GM12878 (cell line): ENCODE results near the gene EBI3. TPM values are rescaled to one million over a fixed set of nuclear protein-coding genes. Genes with fewer than 3 reads are reported as not detected.

ENCODE experiments used
- ATAC-seq: fragments of 200-7000 bp; cut with Tn5 transposase; 3 replicates; pipeline ENCODE4 v1.9.1; 2020; ENCODE audit warnings: mild to moderate bottlenecking, moderate library complexity
- BruUV-seq: library from RNA; stranded (reverse); fragments of 400-500 nt; replicated peaks from 2 replicates; lab custom pipeline; 2021; lab: Mats Ljungman, UMichigan
- CTCF ChIA-PET: fragments of 300-600 bp; sonication (Branson Sonifier 250); formaldehyde crosslinking; extraction: SDS; loops from one replicate; lab custom pipeline; 2021; ENCODE audit warnings: inconsistent platforms; lab: Yijun Ruan, JAX
- POLR2A ChIA-PET: fragments of 350-600 bp; formaldehyde crosslinking; extraction: SDS; loops from one replicate; lab custom pipeline; 2021; ENCODE audit warnings: inconsistent platforms; lab: Charles Lee
- RAD21 ChIA-PET: fragments of 300-600 bp; sonication (Branson Sonifier 250); formaldehyde crosslinking; loops from one replicate; lab custom pipeline; 2023; ENCODE audit warnings: antibody characterized with exemption; ENCODE audit not compliant: unreplicated experiment; lab: Charles Lee
- SMC1A ChIA-PET: fragments of 300-600 bp; sonication (Branson Sonifier 250); formaldehyde crosslinking; loops from one replicate; lab custom pipeline; 2023; ENCODE audit not compliant: unreplicated experiment, uncharacterized antibody; lab: Charles Lee
- DNase-seq: peaks from one replicate; pipeline ENCODE4 v3.0.0-alpha.2; 2011; ENCODE audit warnings: low read depth, low spot score
- FAIRE-seq: peaks from 3 replicates; lab custom pipeline; 2011; peaks lifted over from hg19 to GRCh38; lab: Jason Lieb, UNC
- H2AFZ ChIP-seq: 2 replicates; pipeline ENCODE4 v1.6.0; 2011; ENCODE audit warnings: low read depth, low read length, control low read depth; ENCODE audit not compliant: control insufficient read depth
- H3K27ac ChIP-seq: 2 replicates; pipeline ENCODE4 v1.5.1; 2011; ENCODE audit warnings: control low read depth; ENCODE audit not compliant: control insufficient read depth, insufficient read depth
- H3K27me3 ChIP-seq, 2 experiments: replicated peaks in 1 of 2; 2 replicates each; pipeline versions ENCODE4 v1.6.0 to v1.6.1; 2011; ENCODE audit warnings: low read length in 1 of 2; ENCODE audit not compliant: control insufficient read depth in 2 of 2, insufficient read depth in 2 of 2
- H3K36me3 ChIP-seq, 2 experiments: 2 replicates each; pipeline ENCODE4 v1.5.1; 2011; ENCODE audit warnings: low read length in 1 of 2; ENCODE audit not compliant: control insufficient read depth in 2 of 2, insufficient read depth in 2 of 2
- H3K4me1 ChIP-seq: 2 replicates; pipeline ENCODE4 v1.6.1; 2011; ENCODE audit warnings: mild to moderate bottlenecking, low read length, moderate library complexity, mixed read lengths; ENCODE audit not compliant: control insufficient read depth, insufficient read depth
- H3K4me2 ChIP-seq: 2 replicates; pipeline ENCODE4 v1.6.0; 2011; ENCODE audit warnings: control low read depth; ENCODE audit not compliant: control insufficient read depth, insufficient read depth
- H3K4me3 ChIP-seq: fragments of 200-600 bp; sonication (generic); 2 replicates; pipeline ENCODE4 v1.5.1; 2016
- H3K79me2 ChIP-seq: 2 replicates; pipeline ENCODE4 v1.6.0; 2011; ENCODE audit warnings: low read length; ENCODE audit not compliant: control insufficient read depth, insufficient read depth
- H3K9ac ChIP-seq: 2 replicates; pipeline ENCODE4 v1.8.0; 2011; ENCODE audit warnings: low read length, control low read depth, mixed read lengths; ENCODE audit not compliant: control insufficient read depth, insufficient read depth
- H3K9me3 ChIP-seq: replicated peaks from 3 replicates; pipeline ENCODE4 v1.5.1; 2011; ENCODE audit warnings: mild to moderate bottlenecking, low read length; ENCODE audit not compliant: control insufficient read depth, insufficient read depth
- H4K20me1 ChIP-seq: 2 replicates; pipeline ENCODE4 v1.6.0; 2011; ENCODE audit not compliant: control insufficient read depth, insufficient read depth
- E2F4 ChIP-seq: IDR thresholded peaks from 2 replicates; pipeline ENCODE4 v1.6.1; 2012; ENCODE audit warnings: low read depth, low read length, improper control_type of control experiment
- E4F1 ChIP-seq: fragments of 450-650 bp; IDR thresholded peaks from 2 replicates; pipeline ENCODE4 v1.6.1; 2018; ENCODE audit warnings: borderline replicate concordance, mild to moderate bottlenecking; ENCODE audit not compliant: partially characterized antibody
- ELK1 ChIP-seq: IDR thresholded peaks from 2 replicates; pipeline ENCODE4 v1.6.1; 2012; ENCODE audit warnings: low read depth, low read length, improper control_type of control experiment
- IRF4 ChIP-seq: IDR thresholded peaks from 2 replicates; pipeline ENCODE4 v1.6.1; 2011; ENCODE audit warnings: low read depth, low read length
- JUND ChIP-seq: IDR thresholded peaks from 2 replicates; pipeline ENCODE4 v1.6.1; 2012; ENCODE audit warnings: low read depth, mild to moderate bottlenecking, low read length, improper control_type of control experiment, moderate library complexity
- MXI1 ChIP-seq: fragments of 150-350 bp; IDR thresholded peaks from 2 replicates; pipeline ENCODE4 v1.6.1; 2011; ENCODE audit warnings: low read depth, mild to moderate bottlenecking, inconsistent platforms, low read length, improper control_type of control experiment
- NKRF ChIP-seq: fragments of 450-650 bp; conservative IDR thresholded peaks from 2 replicates; pipeline ENCODE4 v1.6.1; 2017; ENCODE audit warnings: mild to moderate bottlenecking, moderate library complexity
- SMARCA5 ChIP-seq: fragments of 450-650 bp; IDR thresholded peaks from 2 replicates; pipeline ENCODE4 v1.6.1; 2017; ENCODE audit warnings: mild to moderate bottlenecking
- SREBF2 ChIP-seq: IDR thresholded peaks from 2 replicates; pipeline ENCODE4 v1.6.1; 2012; ENCODE audit warnings: mild to moderate bottlenecking, low read length
- SRF ChIP-seq, 2 experiments: IDR thresholded peaks; 2 replicates each; pipeline ENCODE4 v1.6.1; 2011; ENCODE audit warnings: low read depth in 2 of 2, low read length in 2 of 2, mild to moderate bottlenecking in 1 of 2, moderate library complexity in 1 of 2
- WGBS: methylation state at CpG from one replicate; pipeline ENCODE4 v1.1.6; 2016; ENCODE audit warnings: low lambda C conversion rate; ENCODE audit not compliant: insufficient replicate concordance, insufficient coverage; ENCODE audit errors: missing lambda C conversion rate; 5-methylcytosine and 5-hydroxymethylcytosine counted together
- in situ Hi-C: fragments of 300-500 bp; cut with MboI; formaldehyde crosslinking; loops from 9 replicates; pipeline ENCODE4 v1.14.3; 2018; ENCODE audit warnings: mixed read lengths
- intact Hi-C: fragments of 100-400 bp; cut with micrococcal nuclease; formaldehyde crosslinking; loops from one replicate; pipeline ENCODE4 v1.14.2; 2022; ENCODE audit not compliant: unreplicated experiment
- polyA plus RNA-seq, 11 experiments: library from polyadenylated mRNA; depleted of rRNA in 4 of 11; unstranded in 6 of 11; stranded (reverse) in 5 of 11; fragments of >200 nt; fragmentation: Nextera tagmentation in 4 of 11; fragmentation: Illumina TruSeq in 1 of 11; extraction: Ambion mirVana in 4 of 11; extraction: Trizol in 1 of 11; gene quantifications; 1 replicate in 1 of 11; 2 replicates in 10 of 11; pipeline versions ENCODE4 v1.2.1 to v1.2.3, GENCODE V29; 2011 to 2016; ENCODE audit warnings: inconsistent platforms in 2 of 11, missing spikeins in 2 of 11, low read depth in 1 of 11
- total RNA-seq, 4 experiments: library from RNA; depleted of rRNA in 3 of 4; stranded (reverse); fragments of >200 nt in 3 of 4; fragmentation: Illumina TruSeq in 1 of 4; extraction: Trizol in 1 of 4; gene quantifications; 2 replicates each; pipeline versions ENCODE4 v1.2.1 to v1.2.3, GENCODE V29; 2013 to 2021

Gene EBI3
- total and polyA plus RNA-seq, 10 of the 15 experiments (the other 5 are each of a cell fraction or from before 2014, with no cell fraction given), result 22.0 to 288 (median 186) TPM

GRCh38 chr19:4220188-4220587, 9.1 kb upstream of the EBI3 start:
- intact Hi-C loops, result no loop called here
- no peak for ATAC-seq
- H3K36me3 ChIP-seq, result no peaks in the 10 kb centered on the region
- no peak overlapping the region for H3K27ac ChIP-seq
- H3K4me2 ChIP-seq, result no peak overlapping the region
- ChIA-PET SMC1A (no interaction called here), RAD21 (no interaction called here), POLR2A (no interaction called here), CTCF (interaction anchor here (0.6 to 2.3 kb wide), 3 partner anchors 12 to 530 kb away, joined by 3 to 6 read pairs (median 4); no protein-coding TSS in a partner anchor)
- H3K4me1 ChIP-seq, result peaks cover 24% of the 10 kb centered on the region
- WGBS, result 94% methylated on average over 7 of the region's 7 CpGs
- FAIRE-seq, result no peak
- no peak for TF ChIP-seq MXI1
- TF ChIP-seq ELK1, result no peak
- peak; percentile 44; the same call in 1 of the 2 replicates for TF ChIP-seq SMARCA5
- no peak for TF ChIP-seq SREBF2
- no peaks in the 10 kb centered on the region; the same call in 2 of the 3 replicates for H3K9me3 ChIP-seq
- in situ Hi-C loops, result no loop called here
- H3K9ac ChIP-seq, result no peak overlapping the region
- H4K20me1 ChIP-seq, result no peaks in the 10 kb centered on the region
- no peaks in the 10 kb centered on the region for H3K27me3 ChIP-seq
- no TSS peak for BruUV-seq
- no peak overlapping the region for H2AFZ ChIP-seq
- no peak for DNase-seq
- no peaks in the 10 kb centered on the region for H3K79me2 ChIP-seq
- H3K4me3 ChIP-seq, result no peak overlapping the region

GRCh38 chr19:4224470-4224869, 4.9 kb upstream of the EBI3 start:
- ChIA-PET SMC1A (no interaction called here), CTCF (no interaction called here), RAD21 (no interaction called here), POLR2A (no interaction called here)
- Histone ChIP-seq H3K27ac (no peak overlapping the region), H3K36me3 (no peaks in the 10 kb centered on the region), H3K4me3 (no peak overlapping the region), H3K9me3 (no peaks in the 10 kb centered on the region), H4K20me1 (no peaks in the 10 kb centered on the region), H3K79me2 (peaks cover 16% of the 10 kb centered on the region), H3K27me3 (no peaks in the 10 kb centered on the region), H3K4me2 (no peak overlapping the region), H2AFZ (no peak overlapping the region), H3K9ac (no peak overlapping the region), H3K4me1 (peaks cover 47% of the 10 kb centered on the region)
- in situ Hi-C loops (no loop called here), intact Hi-C loops (no loop called here)
- ATAC-seq (no peak), DNase-seq (no peak), FAIRE-seq (no peak)
- 96% methylated on average over 14 of the region's 15 CpGs for WGBS
- BruUV-seq, result no TSS peak
- TF ChIP-seq E4F1 (no peak), JUND (no peak), E2F4 (no peak), SRF (IDR thresholded peaks at IDR 0.05; ENCODE audit: low read depth in 2 of 2, low read length in 2 of 2) (no peak), IRF4 (no peak), NKRF (no peak)
